Activated CD8-positive, alpha-beta memory T cell treated with anti-CD3 and anti-CD28 coated beads, Interleukin-2, amount 50 U/mL, for 1 hour (primary cell): Measurements from ENCODE around the gene ISX.

Source experiments
- DNase-seq: peaks from one replicate; pipeline ENCODE4 v3.0.0-alpha.2; 2020; ENCODE audit errors: extremely low read depth

The ISX gene

DNA sequence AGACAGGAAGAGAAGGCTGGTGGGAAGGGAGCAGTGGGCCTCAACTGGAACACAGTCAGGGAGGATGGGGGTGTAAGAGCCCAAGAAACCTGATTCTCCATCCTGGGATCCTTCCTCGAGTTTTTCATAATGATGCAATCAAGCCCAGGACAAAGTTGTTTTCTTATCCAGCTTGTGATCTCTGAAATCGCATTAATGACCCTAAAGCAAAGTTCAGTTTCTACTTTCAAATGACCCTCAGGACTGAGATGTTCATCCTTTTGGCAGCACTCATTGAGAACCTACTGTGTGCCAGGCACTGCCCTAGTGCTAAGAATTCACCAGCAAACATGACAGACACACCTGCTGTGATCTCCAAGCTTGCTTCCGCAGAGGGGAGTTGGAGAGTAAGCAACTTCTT is 45.3 kb downstream of the ISX start:
- no peak for DNase-seq

GRCh38 chr22:35113341-35113740 is 47.4 kb downstream of the ISX start:
- DNase-seq = no peak

DNA sequence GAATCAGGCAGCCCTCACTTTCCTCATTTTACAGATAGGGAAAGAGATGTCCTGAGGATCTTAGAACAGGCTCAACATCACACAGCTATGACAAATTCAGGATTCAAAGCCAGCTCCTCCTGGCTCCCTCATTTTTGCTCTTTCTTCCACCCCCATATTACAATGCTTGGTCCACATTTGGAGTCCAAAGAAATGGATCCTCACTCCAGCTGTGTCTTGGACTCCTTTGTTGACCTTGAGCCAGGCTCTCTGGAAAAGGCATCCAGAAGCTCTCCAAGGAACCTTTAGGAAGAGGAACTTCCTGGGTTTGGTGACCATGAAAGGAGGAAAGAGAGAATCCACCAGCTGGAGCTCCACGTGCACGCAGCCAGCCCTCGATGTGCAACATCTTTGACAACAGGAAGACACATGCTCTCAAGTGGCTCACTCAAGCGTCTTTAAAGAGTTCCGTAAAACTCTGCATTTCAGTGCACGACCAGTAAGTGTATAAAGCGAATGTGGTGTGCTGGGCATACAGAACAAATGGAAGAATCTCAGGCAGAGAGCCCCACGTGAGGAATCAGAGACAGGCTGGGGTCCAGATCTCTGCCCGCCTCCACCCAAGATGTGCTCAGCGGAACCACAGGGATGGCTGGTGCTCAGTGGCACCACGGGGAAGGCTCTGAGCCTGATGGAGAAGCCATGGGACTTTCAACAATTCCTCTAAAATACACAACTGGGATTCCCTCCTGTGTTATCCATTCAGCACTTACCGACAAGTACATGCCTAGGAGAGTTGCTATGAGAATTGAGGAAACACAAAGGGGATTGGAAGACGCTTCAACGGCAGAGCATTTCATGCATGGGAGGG is 48.4 kb downstream of the ISX start:
- no peak for DNase-seq

GRCh38 chr22:35115515-35115914 is 49.6 kb downstream of the ISX start:
- DNase-seq = no peak

GRCh38 chr22:35116269-35116668 is 50.3 kb downstream of the ISX start:
- no peak for DNase-seq

GRCh38 chr22:35116817-35117216 is 50.9 kb downstream of the ISX start:
- no peak for DNase-seq

- DNase-seq = no peak
Observed at GRCh38 chr22:35119494-35119893, 53.5 kb downstream of the ISX start.

- no peak for DNase-seq
Observed at GRCh38 chr22:35124691-35125219, 58.8 kb downstream of the ISX start.

GRCh38 chr22:35126993-35127392 is 61.0 kb downstream of the ISX start:
- no peak for DNase-seq

DNA sequence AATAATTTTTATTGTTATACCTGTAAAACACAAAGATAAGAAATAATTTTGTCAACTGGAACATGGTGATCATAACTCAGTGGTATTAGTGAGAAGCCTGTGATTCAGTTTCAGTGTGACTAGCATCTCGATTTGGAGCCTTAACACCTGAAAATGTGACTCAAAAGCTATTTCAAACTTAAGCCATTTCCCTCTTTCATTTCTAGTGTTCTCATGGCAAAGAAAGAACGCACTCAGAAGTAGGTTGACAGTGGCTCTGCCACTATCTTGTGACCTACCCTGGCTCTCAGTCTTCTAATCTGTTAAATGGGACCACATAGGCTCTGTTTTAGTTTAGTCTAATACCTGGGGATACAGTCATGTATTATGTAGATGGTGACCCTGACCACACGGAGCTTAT is 62.7 kb downstream of the ISX start:
- no peak for DNase-seq

- DNase-seq = no peak
Observed at GRCh38 chr22:35131525-35132000, 65.6 kb downstream of the ISX start.

- DNase-seq = no peak
Observed at GRCh38 chr22:35132568-35132967, 66.6 kb downstream of the ISX start.

GRCh38 chr22:35133702-35134380 is 67.9 kb downstream of the ISX start:
- no peak for DNase-seq

GRCh38 chr22:35134637-35135036 is 68.7 kb downstream of the ISX start:
- no peak for DNase-seq

DNA sequence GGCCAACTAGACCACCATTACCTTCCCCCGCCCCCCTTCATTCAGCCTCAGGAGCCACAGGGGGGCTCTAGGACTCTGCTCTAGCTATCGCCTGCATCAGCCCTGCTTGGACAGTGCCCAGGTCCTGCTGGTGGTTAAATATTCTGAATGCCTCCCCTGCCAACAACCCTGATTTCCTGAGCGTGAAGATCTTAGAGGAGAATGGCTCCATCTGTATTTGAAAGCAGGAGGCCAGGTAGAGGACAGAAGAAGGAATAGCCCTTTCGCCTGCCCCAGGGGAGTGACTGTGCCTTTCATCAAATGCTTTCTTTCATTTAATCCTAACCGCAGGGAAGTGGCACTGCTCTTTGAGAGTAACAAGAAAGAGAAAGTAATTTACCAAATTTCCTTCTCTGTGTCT is 69.2 kb downstream of the ISX start:
- DNase-seq = no peak
